Esophagus muscularis mucosa (tissue), 4 donors: ENCODE data around the gene YES1. TPM values are rescaled to one million over a fixed set of nuclear protein-coding genes. Genes with fewer than 3 reads are reported as not detected.
"Not testable (repeated sequence)": the region's sequence is repeated elsewhere in the genome, so short reads cannot be mapped to it uniquely, and the experiment has no call there.

ENCODE experiments used
- DNase-seq: peaks from one replicate; pipeline ENCODE4 v3.0.0-alpha.2; 2017; ENCODE audit errors: extremely low spot score
- H3K27ac ChIP-seq, 4 donors: fragments of 200-600 bp; sonication (generic); replicated peaks in 1 of 4; 1 replicate in 3 of 4; 2 replicates in 1 of 4; pipeline ENCODE4 v1.5.1; 2016 to 2019; ENCODE audit warnings: mild to moderate bottlenecking in 1 of 4
- H3K27me3 ChIP-seq, 4 donors: fragments of 200-600 bp; sonication (generic); one replicate each; pipeline versions ENCODE4 v1.5.1 to v1.6.0; 2016 to 2019
- H3K36me3 ChIP-seq, 4 donors: fragments of 200-600 bp; sonication (generic); one replicate each; pipeline ENCODE4 v1.5.1; 2016 to 2019
- H3K4me1 ChIP-seq, 4 donors: fragments of 200-600 bp; sonication (generic); one replicate each; pipeline ENCODE4 v1.5.1; 2016 to 2019
- H3K4me3 ChIP-seq, 4 donors: fragments of 200-600 bp; sonication (generic); 1 replicate in 2 of 4; 2 replicates in 2 of 4; pipeline ENCODE4 v1.5.1; 2016 to 2019; ENCODE audit warnings: mild to moderate bottlenecking in 4 of 4, moderate library complexity in 1 of 4
- H3K9me3 ChIP-seq, 4 donors: fragments of 200-600 bp; sonication (generic); 1 replicate in 3 of 4; 2 replicates in 1 of 4; pipeline ENCODE4 v1.5.1; 2016 to 2019
- CTCF ChIP-seq, 3 experiments: fragments of 200-600 bp in 2 of 3; fragments of 450-650 bp in 1 of 3; sonication (generic) in 2 of 3; IDR thresholded peaks; one replicate each; pipeline ENCODE4 v1.5.1; 2017 to 2019; ENCODE audit warnings: antibody characterized with exemption in 3 of 3, mild to moderate bottlenecking in 2 of 3, moderate library complexity in 1 of 3
- EP300 ChIP-seq: sonication (generic); formaldehyde crosslinking; IDR thresholded peaks from one replicate; pipeline ENCODE4 v1.6.1; 2017; ENCODE audit warnings: antibody characterized with exemption
- POLR2A ChIP-seq: fragments of 450-650 bp; IDR thresholded peaks from one replicate; pipeline ENCODE4 v1.6.1; 2017; ENCODE audit warnings: antibody characterized with exemption, moderate library complexity, mild to moderate bottlenecking, low read depth
- POLR2AphosphoS5 ChIP-seq, 2 donors: sonication (generic); formaldehyde crosslinking; IDR thresholded peaks; one replicate each; pipeline ENCODE4 v1.6.1; 2017; ENCODE audit warnings: antibody characterized with exemption in 2 of 2
- WGBS: methylation state at CpG from one replicate; pipeline ENCODE4 v1.1.5; 2018; 5-methylcytosine and 5-hydroxymethylcytosine counted together
- intact Hi-C: fragments of 100-400 bp; cut with DNase I; formaldehyde crosslinking; loops from one replicate; pipeline ENCODE4 v1.15.1; 2023
- total RNA-seq, 4 donors: library from RNA; depleted of rRNA; stranded (reverse); fragments of >200 nt; gene quantifications; one replicate each; pipeline versions ENCODE4 v1.1.0 to v1.2.1, GENCODE V29; 2016

Gene YES1
- total RNA-seq, 4 donors from 2014 or later: 94.6 to 143 (median 116) TPM

GRCh38 chr18:767084-767882 lies 44.8 kb downstream of the YES1 start:
- Histone ChIP-seq H3K27ac (no peak overlapping the region), H3K27me3 (no peaks in the 10 kb centered on the region), H3K9me3 (no peaks in the 10 kb centered on the region), H3K36me3 (no peaks in the 10 kb centered on the region), H3K4me3 (no peak overlapping the region), H3K4me1 (peaks cover 0 to 14% (median 9%) of the 10 kb centered on the region in 4 donors)
- 96% methylated on average over 12 of the region's 12 CpGs for WGBS
- TF ChIP-seq EP300 (no peak), POLR2A (no peak), CTCF (IDR thresholded peaks at IDR 0.05) (no peak), POLR2AphosphoS5 (IDR thresholded peaks at IDR 0.05) (no peak)
- intact Hi-C loops: no loop called here
- no peak for DNase-seq

- 76% methylated on average over 1 of the region's 1 CpG for WGBS
- TF ChIP-seq POLR2AphosphoS5 (IDR thresholded peaks at IDR 0.05) (no peak), CTCF (IDR thresholded peaks at IDR 0.05) (no peak), EP300 (no peak), POLR2A (no peak)
- peaks cover 0 to 14% (median 9%) of the 10 kb centered on the region in 4 donors for H3K4me1 ChIP-seq
Observed at GRCh38 chr18:766550-766860, 45.5 kb downstream of the YES1 start.

GRCh38 chr18:765764-766549 lies 46.1 kb downstream of the YES1 start:
- H3K9me3 ChIP-seq: no peaks in the 10 kb centered on the region
- TF ChIP-seq POLR2AphosphoS5 (IDR thresholded peaks at IDR 0.05) (no peak), POLR2A (no peak), EP300 (no peak), CTCF (IDR thresholded peaks at IDR 0.05) (no peak)
- no peak overlapping the region for H3K4me3 ChIP-seq
- peaks cover 0 to 14% (median 9%) of the 10 kb centered on the region in 4 donors for H3K4me1 ChIP-seq
- no peak overlapping the region for H3K27ac ChIP-seq
- DNase-seq: no peak
- no peaks in the 10 kb centered on the region for H3K36me3 ChIP-seq
- intact Hi-C loops: no loop called here
- WGBS: 80% methylated on average over 7 of the region's 7 CpGs
- H3K27me3 ChIP-seq: no peaks in the 10 kb centered on the region

More at GRCh38 chr18:766550-766860, 45.5 kb downstream of the YES1 start:
- Histone ChIP-seq H3K36me3 (no peaks in the 10 kb centered on the region), H3K4me3 (no peak overlapping the region), H3K27ac (no peak overlapping the region), H3K27me3 (no peaks in the 10 kb centered on the region), H3K9me3 (no peaks in the 10 kb centered on the region)
- intact Hi-C loops: no loop called here
- DNase-seq: no peak

GRCh38 chr18:759864-760263 lies 52.2 kb downstream of the YES1 start:
- H3K4me1 ChIP-seq, H3K9me3 ChIP-seq, H3K27ac ChIP-seq, H3K4me3 ChIP-seq, intact Hi-C loops, H3K27me3 ChIP-seq, DNase-seq: not testable (repeated sequence)
- peaks cover 0 to 16% (median 6%) of the 10 kb centered on the region in 4 donors for H3K36me3 ChIP-seq
- 100% methylated on average over 4 of the region's 4 CpGs for WGBS

GRCh38 chr18:755506-755905 lies 56.5 kb downstream of the YES1 start:
- Histone ChIP-seq H3K9me3 (no peaks in the 10 kb centered on the region), H3K27ac (no peak overlapping the region), H3K4me3 (no peak overlapping the region), H3K4me1 (peaks cover 0 to 17% (median 13%) of the 10 kb centered on the region in 4 donors), H3K36me3 (peaks cover 0 to 46% (median 23%) of the 10 kb centered on the region in 4 donors), H3K27me3 (no peaks in the 10 kb centered on the region)
- 73% methylated on average over 2 of the region's 2 CpGs for WGBS
- TF ChIP-seq CTCF (IDR thresholded peaks at IDR 0.05): no peak
- TF ChIP-seq POLR2A: no peak
- no peak for TF ChIP-seq EP300
- no peak for TF ChIP-seq POLR2AphosphoS5 (IDR thresholded peaks at IDR 0.05)
- no peak for DNase-seq
- intact Hi-C loops: no loop called here
